Measurements from ENCODE around the gene ZSCAN22.

DNA sequence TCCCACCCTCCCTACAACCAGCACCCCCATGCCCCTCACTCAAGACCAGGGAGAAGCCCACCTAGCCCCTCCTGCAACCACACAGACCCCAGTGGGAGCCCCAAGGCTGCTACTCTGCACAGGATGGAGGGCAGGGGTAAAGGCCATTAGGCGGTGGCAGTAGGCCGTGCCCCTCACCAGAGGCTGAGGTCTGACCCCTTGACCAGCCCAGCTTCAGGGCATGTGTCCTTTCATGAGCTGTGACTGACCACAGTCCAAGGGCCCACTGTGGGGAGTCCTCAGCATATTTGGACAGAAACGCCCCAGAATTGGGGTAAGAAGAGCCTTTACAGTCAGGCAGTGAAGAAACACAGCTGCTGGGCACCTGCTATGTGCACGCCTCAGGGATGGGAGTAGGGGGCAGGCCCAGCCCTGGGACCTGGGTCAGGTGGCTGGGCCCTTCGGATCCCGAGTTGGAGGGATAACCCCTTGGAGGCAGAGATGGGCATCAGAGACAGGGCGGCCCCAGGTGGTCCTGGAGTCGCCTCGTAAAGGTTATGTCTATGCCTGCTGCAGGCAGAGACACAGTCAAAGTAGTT is 58.6 kb downstream of the ZSCAN22 start:
- TF ChIP-seq POLR2A (IDR thresholded peaks at IDR 0.05): no peak
- TF ChIP-seq, protein P1, sequence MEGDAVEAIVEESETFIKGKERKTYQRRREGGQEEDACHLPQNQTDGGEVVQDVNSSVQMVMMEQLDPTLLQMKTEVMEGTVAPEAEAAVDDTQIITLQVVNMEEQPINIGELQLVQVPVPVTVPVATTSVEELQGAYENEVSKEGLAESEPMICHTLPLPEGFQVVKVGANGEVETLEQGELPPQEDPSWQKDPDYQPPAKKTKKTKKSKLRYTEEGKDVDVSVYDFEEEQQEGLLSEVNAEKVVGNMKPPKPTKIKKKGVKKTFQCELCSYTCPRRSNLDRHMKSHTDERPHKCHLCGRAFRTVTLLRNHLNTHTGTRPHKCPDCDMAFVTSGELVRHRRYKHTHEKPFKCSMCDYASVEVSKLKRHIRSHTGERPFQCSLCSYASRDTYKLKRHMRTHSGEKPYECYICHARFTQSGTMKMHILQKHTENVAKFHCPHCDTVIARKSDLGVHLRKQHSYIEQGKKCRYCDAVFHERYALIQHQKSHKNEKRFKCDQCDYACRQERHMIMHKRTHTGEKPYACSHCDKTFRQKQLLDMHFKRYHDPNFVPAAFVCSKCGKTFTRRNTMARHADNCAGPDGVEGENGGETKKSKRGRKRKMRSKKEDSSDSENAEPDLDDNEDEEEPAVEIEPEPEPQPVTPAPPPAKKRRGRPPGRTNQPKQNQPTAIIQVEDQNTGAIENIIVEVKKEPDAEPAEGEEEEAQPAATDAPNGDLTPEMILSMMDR (IDR thresholded peaks at IDR 0.05): no peak

Measured in esophagus squamous epithelium (tissue), 4 donors.